UCSD-AML1 (cell line): ENCODE measurements around the gene LACRT.

ENCODE experiments used
- DNase-seq: peaks from one replicate; lab custom pipeline; 2025; ENCODE audit not compliant: unreplicated experiment; lab: John Stamatoyannopoulos, UW

The LACRT gene

DNA sequence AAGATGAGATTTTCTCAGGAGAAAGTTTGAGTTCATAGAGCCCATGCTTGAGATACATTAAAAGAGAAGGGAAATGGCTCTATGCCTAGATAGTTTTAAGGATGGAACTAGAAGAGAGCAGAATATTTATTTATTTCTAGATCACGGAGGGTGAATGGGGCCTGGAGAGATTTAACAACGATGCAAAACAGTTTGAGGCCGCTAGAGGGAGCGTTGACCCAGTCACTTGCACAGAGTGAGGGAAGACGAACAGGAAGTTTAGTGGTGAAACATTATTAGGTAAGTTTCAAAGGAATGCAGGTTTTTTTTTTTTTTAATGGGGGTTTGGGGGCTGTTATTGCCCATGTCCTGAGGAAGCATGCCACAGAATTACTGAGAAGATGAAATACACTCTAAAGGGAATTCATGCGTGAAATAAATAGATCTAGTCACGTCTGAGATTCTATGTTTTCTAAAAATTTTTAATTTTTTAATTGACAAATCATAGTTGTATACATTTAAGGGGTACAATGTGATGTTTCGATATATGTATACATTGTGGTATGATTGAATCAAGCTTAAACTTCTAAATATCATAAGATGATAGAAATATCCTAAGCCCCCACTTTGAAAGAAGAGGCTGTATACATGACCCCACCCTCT lies 31.4 kb downstream of the LACRT start:
- peak; percentile 41 for DNase-seq

DNA sequence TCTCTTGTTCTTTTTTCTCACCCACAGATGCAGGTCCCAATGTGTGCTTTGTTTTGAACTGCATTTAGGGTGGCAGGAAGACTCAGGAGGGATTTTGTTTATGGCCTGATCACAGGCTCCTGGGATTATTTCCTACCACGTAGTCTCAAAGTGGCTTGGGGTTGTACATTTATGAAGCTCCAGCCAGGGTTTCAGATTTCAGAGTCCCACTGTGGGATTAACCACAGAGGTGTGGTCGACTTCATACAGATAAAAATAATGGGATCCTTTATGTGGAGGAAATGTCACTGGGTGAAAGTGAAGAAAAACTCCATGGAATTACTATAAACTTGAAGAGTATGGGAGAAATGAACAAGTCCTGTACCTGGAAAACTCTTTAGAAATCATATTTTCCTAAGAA lies 32.0 kb downstream of the LACRT start:
- DNase-seq: no peak

DNA sequence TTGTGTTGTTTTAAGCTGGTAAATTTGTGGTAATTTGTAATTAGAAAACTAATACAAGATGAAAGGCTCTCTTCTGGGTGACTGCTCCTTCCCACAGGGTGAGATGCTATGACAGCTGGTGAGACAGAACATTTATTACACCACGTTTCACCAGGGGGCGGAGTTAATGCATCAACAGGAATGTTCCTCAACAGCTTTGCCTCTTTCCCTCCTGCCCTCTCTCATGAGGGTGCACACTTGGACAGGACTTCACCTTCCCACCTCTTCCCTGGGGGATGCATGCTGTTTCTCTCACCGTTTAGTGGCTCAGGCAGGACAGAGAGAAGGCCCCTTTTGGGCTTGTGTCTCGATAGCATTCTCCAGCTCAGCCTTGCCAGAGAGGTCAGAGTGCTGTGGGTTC lies 32.9 kb downstream of the LACRT start:
- DNase-seq: no peak

DNA sequence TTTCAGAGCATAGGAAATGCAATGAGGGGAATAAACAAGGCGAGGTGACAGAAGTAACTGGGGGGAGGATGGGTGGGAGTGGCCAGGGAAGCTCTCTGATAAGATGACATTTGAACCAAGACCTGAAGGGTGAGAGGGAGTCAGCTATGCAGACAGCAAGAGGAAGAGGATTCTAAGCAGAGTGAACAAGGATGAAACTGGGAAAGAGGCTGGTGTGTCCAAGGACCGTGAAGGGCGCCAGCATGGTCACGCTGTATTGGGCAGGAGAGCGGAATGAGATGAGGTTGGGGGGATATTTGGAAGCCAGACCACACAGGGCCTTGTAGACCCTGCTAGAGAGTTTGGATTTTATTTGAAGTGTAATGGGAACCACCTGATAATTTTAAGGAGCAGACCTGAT lies 35.7 kb downstream of the LACRT start:
- DNase-seq: no peak

DNA sequence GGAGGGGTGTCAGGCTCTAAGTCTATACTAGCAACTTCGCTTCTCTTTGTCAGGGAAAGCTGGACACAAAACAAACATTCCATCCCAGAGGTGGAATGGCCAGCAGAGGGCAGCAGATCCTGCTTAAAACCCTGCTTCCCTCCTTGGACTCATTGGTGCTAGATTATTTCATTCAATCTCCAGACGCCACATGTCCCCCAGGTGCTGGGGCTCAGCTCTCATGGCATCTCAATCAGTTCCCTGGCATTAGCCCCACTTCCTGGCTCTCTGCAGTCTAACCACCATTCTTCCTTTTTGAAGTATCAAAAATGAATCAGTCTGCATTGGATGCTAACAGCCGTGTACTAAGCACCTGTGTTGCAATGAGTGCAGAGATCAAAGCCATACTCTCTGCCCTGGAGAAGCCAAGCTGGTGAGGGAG lies 38.2 kb downstream of the LACRT start:
- peak; percentile 63 for DNase-seq

DNA sequence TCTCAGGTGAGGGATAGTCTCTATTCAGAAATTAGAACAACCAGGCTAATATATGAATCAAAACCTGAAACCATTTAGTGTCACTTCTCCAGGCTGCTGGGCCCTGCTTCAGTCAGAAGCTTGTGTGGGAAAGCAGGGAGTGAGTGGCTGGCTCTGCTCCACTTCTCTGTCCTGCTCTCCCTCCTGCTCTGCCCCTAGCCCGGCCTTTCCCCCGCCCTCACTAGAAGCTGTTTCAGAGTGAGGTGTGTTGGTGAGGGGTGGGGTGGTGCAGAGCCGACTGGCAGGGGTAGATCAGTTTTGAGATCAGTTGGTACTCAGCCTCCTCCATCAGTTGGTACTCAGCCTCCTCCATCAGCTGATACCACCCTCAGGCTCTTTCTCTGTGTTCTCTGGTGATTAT lies 39.2 kb downstream of the LACRT start:
- no peak for DNase-seq

DNA sequence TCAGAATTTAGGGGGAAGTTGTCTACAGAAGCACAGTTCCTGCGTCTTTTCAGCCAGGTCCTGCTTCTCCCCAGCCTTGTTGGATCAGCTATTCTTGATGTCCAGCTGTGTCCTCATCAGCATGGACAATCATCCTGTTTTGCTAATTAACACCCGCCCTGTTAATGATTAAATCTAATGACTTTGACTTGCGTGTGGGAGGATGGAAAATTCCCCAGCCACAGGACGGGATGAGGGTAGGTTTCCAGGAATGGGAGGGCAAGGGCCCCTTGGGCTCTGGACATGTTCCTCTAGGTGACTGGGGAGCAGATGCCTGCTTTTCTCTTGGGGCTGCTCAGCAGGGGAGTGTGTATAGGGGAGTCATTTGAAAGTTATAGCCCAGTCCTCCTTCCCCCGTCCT lies 41.0 kb downstream of the LACRT start:
- DNase-seq: no peak

DNA sequence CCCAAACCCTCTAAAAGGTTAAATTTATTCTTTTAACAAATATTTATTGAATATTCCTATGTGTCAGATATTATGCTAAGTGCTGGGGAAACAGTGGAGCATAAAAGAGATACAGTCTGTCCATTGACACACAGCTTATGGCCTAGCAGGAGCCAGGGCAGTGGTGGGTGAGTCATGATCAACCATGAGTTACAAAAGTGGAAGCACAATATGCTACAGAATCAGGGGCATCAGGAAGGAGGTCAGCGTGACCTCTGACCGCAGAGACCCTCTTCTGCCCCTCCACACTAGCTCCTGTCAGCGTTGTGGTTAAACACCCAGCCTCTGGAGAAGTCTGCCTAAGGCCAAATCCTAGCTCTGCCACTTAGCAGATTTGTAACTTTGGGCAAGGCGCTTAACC lies 41.6 kb downstream of the LACRT start:
- no peak for DNase-seq

DNA sequence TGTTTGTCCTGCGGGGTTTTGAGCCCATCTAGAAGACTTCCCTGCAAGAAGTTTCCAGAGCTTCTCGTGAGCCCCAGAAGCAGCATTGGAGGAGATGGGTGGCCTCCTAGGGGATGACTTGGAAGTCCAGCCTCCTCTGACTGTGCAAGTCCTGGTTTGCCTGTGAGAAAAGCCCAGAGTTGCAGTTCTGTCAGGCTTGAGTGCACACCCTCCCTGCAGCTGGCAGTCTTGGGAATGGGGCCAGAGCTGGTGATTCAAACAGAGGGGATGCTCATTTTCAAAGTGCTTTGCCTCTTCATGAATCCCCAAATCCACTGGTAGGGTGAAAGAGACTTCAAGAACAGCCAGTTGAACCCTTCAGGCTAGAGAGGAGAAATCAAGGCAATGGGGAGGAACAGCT lies 42.4 kb downstream of the LACRT start:
- DNase-seq: no peak

DNA sequence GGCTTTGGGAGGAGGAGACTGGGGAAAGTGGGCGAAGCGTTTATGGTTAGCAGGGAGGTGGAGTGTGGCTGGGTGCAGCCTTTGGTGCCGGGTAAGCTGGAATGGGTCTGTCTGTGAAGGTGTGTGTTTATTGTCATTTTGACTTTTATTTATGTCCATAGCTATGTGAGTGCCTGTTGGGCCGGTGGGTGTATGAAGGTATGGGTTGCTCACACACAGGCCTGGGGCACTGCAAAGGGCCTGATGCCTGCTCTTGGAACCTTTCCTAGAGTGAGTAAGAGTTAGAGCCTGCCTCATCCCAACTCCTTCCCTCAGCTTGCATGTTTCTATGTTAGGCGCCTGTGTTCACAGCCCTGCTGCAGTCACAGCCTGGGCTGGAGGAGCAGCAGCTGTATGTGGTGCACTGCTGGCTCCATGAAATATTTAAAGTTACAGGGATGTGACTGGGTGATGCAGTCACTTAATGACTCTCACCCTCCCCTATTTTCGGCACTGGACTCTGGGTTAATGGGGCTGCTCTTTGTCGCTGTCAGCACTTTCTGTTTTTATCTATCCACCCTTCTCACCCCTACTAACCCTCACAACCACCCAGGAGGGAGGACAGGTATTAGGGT lies 43.6 kb downstream of the LACRT start:
- no peak for DNase-seq

DNA sequence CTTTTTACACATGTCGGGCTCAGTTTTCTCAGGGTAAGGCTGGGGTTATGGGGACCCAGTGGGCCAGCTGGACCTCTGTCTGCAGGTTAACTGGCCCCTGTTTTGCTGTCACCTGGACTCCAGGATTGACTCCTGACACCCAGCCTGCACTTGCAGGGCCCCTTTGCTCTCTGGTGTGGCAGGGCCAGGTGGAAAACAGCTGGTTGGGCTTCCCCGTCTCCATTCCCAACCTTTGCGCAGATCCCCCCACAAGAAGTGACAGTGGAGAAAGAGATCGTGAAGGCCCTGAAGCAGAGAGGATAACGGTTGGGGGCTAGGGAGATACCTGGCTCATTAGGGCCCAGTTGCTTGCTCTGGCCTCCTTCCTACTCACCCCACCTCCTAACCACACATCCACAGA lies 44.7 kb downstream of the LACRT start:
- no peak for DNase-seq

DNA sequence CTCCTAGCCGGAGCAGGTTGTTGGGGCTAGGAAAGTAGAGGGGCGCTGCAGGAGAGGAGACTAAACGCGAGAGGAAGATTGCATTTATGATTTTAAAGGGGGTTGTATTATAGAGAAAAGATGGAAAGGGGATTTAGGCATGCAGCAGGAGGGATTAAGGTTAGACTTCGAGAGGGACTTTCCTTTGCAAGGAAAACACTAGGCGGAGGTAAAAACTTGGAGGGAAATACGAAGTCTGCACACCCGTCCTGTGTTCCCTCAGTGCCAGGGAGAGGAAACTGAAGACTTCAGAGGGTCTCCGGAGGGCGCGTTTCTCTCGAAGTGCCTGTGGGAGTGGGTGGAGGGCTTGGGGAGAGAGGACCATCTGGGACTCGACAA lies 45.8 kb downstream of the LACRT start:
- no peak for DNase-seq

DNA sequence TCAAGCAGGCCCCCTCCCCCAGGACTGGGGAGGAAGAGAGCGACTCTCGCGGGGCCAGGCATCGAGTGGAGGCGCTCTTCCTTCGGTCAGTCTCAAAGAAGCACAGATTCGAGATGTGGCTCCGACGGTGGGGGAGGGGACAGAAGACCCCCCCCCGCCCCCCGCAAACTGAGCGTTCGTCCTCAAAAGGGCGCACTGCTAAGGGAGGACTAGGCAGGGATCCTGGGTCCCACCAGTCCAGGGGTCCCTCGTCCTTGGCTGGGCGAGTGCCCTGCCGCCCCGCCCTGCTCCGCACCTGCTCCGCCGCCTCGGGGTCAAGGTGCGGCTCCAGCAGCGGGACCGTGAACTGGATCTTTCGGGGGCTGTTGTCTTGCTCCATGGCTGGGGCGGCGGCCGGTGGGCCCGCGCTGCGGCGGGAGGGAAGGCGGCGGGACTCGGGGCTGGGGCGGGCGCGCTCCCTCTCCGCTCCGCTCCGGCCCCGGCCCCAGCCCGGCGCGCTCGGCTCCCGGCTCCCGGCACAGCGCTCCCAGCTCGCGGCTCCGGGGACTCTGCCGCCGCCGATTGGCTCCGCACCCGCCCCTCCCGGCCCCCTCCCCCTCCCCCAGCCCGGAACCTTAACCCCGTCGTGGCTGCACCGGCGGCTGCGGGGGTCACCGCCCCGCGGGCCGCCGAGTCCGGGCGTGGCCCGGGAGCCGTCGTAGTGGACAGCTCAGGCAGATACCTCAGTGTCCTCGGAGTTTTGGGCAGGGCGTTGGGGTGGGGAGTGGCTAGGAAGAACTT lies 46.4 kb downstream of the LACRT start, which contains the start of gene PPP1R1A:
Gene PPP1R1A (minus strand): TSS at position 550 of the 780 bp plus-strand sequence. CDS start 171 bp downstream, at position 379.
- DNase-seq: no peak

DNA sequence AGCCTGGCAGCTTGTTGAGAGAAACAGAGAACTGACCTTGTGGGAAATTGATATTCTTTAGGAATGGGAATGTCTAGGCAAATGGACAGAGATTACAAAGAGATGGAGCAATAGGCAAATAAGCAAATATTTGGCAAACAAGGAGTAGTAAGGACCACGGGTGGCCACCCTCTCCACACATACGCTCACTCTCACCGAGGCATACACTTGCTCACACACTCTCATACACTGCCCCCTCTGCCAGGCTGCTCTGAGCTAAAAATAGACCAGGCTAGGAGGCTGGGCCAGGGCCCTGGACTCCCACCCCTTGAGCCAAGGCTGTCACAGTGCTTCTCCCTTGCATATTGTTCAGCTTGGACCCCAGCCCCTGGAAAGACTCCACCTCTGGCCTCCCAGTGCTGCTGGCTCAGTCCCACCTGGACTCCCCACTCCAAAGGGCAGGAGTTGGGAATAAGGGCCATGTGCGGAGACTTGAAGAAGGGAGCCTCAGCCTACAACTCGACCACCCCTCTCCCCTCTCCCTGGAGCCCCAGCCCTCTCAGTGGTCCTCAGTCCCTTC lies 47.3 kb downstream of the LACRT start:
- DNase-seq: no peak

DNA sequence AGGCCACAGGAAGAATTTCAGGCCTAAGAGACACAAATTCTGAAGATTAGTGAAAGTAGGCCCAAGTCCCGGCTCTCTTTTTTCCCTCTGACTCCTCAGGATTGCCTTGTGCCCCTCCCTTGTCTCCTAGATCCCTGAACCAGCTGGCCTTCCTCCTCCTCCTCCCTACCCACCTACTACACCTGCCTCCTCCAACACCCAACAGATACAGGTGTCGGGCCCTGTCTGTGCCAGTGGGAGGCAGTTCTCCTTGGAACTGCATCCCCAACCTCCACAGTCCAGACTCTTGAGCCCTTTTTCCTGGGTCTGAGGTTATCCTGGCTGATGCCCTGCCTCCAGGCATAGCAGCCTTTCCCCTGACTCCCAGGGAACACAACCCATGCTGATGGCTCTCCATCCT lies 48.1 kb downstream of the LACRT start:
- no peak for DNase-seq

DNA sequence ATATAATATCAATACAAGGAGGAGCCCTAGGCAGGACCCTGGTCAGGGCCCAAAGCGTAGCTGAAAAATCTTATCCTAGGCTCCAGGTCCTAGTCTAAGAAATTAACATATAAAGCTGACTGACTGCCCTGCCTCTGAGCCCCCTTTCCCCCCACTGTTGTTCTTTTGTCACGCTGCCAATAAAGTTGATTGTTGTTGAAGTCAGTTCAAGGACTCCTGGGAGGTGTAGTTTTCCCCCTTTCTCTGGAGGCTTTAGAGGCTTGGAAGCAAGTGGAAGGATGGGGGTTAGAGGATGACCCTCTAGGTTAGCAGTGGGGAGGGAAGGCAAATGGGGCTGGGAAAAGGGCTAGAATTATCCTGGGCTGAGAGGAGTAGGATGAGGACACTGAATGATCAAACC lies 49.5 kb downstream of the LACRT start:
- no peak for DNase-seq

DNA sequence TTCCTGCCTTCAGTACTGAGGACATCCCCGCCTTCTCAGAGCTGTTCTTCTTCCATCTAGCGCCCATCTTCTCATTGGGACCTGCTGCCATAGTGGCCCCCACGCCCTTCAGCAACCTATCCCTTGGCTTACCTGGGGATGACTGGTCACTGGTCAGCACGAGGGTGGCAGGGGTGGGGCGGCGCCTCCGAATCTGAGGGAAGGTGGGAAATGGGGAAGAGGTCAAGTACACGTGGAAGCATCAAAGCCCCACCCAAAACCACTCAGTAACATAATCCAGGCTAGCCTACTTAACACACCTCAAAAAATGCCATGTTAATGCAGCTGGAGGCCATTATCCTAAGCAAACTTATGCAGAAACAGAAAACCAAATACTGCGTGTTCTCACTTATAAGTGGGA lies 50.6 kb downstream of the LACRT start:
- DNase-seq: no peak

DNA sequence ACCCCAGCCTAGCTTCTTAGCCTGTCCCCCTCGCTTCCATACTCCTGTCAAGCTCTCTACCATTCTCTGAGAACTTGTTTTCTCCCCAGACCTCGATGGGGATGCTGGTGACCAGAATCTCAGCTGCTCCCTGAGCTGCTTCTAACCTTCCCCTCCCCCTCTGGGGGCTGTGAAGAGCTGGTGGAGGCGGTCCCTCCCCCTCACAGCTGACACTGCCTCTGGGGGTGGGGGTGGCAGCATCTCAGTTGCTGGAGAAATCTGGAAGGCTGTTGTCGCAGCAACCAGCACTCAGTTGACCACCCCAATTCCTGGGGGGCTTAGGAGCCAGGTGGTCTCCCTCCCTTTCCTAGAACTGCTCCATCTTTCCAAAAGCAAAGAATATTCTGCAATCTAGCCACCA lies 51.0 kb downstream of the LACRT start:
- DNase-seq: no peak

DNA sequence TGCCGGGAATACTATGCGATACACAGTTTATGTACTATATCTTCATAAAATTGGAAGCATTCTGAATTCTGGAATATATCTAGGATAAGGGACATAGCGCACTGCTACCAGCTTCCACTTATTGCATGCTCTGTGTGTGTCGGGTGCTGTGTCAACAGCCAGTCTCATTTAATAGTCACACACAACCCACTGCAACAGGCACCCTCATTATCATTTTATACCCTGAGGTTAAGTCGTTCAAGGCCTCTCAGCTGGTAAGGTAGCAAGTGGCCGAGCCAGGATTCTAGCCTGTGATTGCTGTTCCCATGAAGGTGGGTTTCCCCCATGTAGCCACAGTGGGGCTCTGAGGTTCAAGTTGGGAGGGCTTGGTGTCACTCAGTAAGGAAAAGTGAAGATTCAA lies 53.3 kb downstream of the LACRT start:
- DNase-seq: no peak
